Right lobe of liver (tissue), 6 donors: ENCODE results near the gene PRKCA. TPM values are rescaled to one million over a fixed set of nuclear protein-coding genes. Genes with fewer than 3 reads are reported as not detected.
"Not testable (repeated sequence)": the region's sequence is repeated elsewhere in the genome, so short reads cannot be mapped to it uniquely, and the experiment has no call there.

Source experiments
- ATAC-seq, 4 donors: fragments of 200-7000 bp; cut with Tn5 transposase; one replicate each; pipeline ENCODE4 v1.9.1; 2020; ENCODE audit warnings: mild to moderate bottlenecking in 4 of 4, moderate library complexity in 4 of 4
- DNase-seq, 3 donors: peaks; one replicate each; pipeline ENCODE4 v3.0.0-alpha.2; 2020
- H3K27ac ChIP-seq, 3 donors: fragments of 200-600 bp; one replicate each; pipeline ENCODE4 v1.8.0; 2022
- H3K27me3 ChIP-seq, 2 donors: fragments of 200-600 bp; one replicate each; pipeline ENCODE4 v1.8.0; 2022
- H3K36me3 ChIP-seq, 4 donors: fragments of 200-600 bp; sonication (generic) in 1 of 4; one replicate each; pipeline versions ENCODE4 v1.5.1 to v1.8.0; 2017 to 2022; ENCODE audit warnings: control low read depth in 1 of 4
- H3K4me1 ChIP-seq, 4 donors: fragments of 200-600 bp; sonication (generic) in 1 of 4; one replicate each; pipeline versions ENCODE4 v1.5.1 to v1.8.0; 2017 to 2022; ENCODE audit warnings: control low read depth in 1 of 4
- H3K4me3 ChIP-seq, 3 donors: fragments of 200-600 bp; one replicate each; pipeline ENCODE4 v1.8.0; 2022
- H3K9me3 ChIP-seq, 4 donors: fragments of 200-600 bp; sonication (generic) in 1 of 4; one replicate each; pipeline versions ENCODE4 v1.5.1 to v1.8.0; 2017 to 2022; ENCODE audit warnings: control low read depth in 1 of 4
- POLR2A ChIP-seq: fragments of 450-650 bp; IDR thresholded peaks from one replicate; pipeline ENCODE4 v1.6.1; 2017; ENCODE audit warnings: antibody characterized with exemption, mild to moderate bottlenecking
- WGBS: methylation state at CpG from one replicate; pipeline ENCODE4 v1.1.6; 2018; ENCODE audit warnings: low coverage, low lambda C conversion rate; ENCODE audit not compliant: insufficient coverage; ENCODE audit errors: missing lambda C conversion rate; 5-methylcytosine and 5-hydroxymethylcytosine counted together
- intact Hi-C, 2 donors: fragments of 100-400 bp; cut with DNase I; formaldehyde crosslinking; loops; one replicate each; pipeline versions ENCODE4 v1.11.2 to v1.14.1; 2022
- long read RNA-seq: library from polyadenylated mRNA; unstranded; transcript quantifications from one replicate; pipeline ENCODE4 v2.0.0, GENCODE V29; 2019
- total RNA-seq, 6 experiments: library from RNA; depleted of rRNA in 2 of 6; stranded (reverse); fragments of >200 nt in 2 of 6; fragmentation: NEBNext Ultra II Directional in 3 of 6; extraction: Animal tissue kit (Norgen Biotek cat#: 25700) in 3 of 6; gene quantifications; one replicate each; pipeline versions ENCODE4 v1.1.0 to v1.2.4, GENCODE V29; 2016 to 2023
- TF ChIP-seq, protein P1 (sequence below), 4 donors: fragments of 200-600 bp in 3 of 4; fragments of 450-650 bp in 1 of 4; IDR thresholded peaks; one replicate each; pipeline versions ENCODE4 v1.5.1 to v1.8.0; 2016 to 2022; ENCODE audit warnings: antibody characterized with exemption in 4 of 4, mild to moderate bottlenecking in 2 of 4
- donor health status: DM: no; HTN: yes; CAD: no.
- donor health status: DM: no; HTN: no; CAD: no.
- donor health status: DM: no; HTN: no; CAD: no.
- donor health status: DM: no; HTN: yes; CAD: no.
- donor health status: DM: no; HTN: yes; CAD: no.

The PRKCA gene
- 10 to 100 TPM; 11.7 to 23.0 (median 18.7) TPM for total RNA-seq
- long read RNA-seq, partial matches to known transcripts, result 0 of 1 reads
- long read RNA-seq, other reads (novel, unspliced or antisense), result 1 of 1 reads

DNA sequence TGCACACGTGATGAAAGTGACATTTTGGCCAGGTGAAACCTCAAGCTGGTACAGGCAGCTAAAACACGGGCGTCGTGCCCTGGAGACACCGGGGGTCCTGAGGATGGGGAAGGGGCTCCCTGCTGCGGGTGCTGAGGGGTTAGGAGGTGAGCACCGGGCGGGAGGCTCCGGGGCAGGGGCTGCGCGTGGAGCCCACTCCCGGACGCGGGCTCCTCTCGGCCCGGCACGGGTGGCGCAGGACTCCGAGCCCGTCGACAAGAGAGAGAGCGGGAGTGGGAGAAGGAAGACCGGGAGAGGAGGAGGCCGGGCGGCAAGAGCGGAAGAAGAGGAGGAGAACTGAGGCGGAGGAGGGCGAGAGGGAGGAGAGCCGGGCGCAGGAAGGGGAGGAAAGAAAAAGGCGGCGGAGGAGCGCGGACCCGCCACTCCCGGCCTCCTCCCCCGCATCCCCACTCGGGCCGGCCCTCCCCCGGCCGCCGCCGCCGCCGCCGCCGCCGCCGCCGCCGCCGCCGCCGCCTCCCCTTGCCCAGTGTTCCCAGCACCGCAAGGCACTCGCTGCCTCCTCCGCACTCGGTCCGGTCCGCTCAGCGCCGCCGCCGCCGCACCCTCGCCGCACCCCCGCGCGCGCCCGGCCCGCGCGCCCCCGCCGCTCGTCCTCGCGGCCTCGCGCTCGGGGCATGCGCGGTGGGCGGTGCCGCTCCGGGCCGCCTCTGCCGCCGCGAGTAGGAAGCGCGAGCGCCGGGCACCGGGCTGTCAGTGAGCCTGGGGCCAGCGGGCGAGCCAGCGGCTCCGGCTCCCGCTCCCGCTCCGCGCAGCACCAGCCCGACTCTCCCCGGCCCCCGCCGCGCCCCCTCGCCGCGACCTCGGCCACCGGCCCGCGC lies at the start of gene PRKCA:
Gene PRKCA (plus strand): TSS at position 750 of the 878 bp plus-strand sequence.
- Histone ChIP-seq H3K27ac (peak within 1 kb of the TSS; percentile 75 to 80 (median 79)), H3K9me3 (no peaks in the 10 kb centered on the region), H3K36me3 (no peaks in the 10 kb centered on the region), H3K4me3 (peak within 1 kb of the TSS; percentile 79 to 91 (median 88)), H3K4me1 (peaks cover 0 to 20% (median 2%) of the 10 kb centered on the region in 4 donors), H3K27me3 (no peaks in the 10 kb centered on the region)
- DNase-seq (peak; percentile 84 to 87 (median 86)), ATAC-seq (peak; percentile 75 to 84 (median 80))
- WGBS, result 0% methylated on average over 27 of the region's 117 CpGs
- intact Hi-C loops, result no loop called here
- peak; percentile 90 for TF ChIP-seq POLR2A
- TF ChIP-seq, protein P1, sequence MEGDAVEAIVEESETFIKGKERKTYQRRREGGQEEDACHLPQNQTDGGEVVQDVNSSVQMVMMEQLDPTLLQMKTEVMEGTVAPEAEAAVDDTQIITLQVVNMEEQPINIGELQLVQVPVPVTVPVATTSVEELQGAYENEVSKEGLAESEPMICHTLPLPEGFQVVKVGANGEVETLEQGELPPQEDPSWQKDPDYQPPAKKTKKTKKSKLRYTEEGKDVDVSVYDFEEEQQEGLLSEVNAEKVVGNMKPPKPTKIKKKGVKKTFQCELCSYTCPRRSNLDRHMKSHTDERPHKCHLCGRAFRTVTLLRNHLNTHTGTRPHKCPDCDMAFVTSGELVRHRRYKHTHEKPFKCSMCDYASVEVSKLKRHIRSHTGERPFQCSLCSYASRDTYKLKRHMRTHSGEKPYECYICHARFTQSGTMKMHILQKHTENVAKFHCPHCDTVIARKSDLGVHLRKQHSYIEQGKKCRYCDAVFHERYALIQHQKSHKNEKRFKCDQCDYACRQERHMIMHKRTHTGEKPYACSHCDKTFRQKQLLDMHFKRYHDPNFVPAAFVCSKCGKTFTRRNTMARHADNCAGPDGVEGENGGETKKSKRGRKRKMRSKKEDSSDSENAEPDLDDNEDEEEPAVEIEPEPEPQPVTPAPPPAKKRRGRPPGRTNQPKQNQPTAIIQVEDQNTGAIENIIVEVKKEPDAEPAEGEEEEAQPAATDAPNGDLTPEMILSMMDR (IDR thresholded peaks at IDR 0.05), result no peak

DNA sequence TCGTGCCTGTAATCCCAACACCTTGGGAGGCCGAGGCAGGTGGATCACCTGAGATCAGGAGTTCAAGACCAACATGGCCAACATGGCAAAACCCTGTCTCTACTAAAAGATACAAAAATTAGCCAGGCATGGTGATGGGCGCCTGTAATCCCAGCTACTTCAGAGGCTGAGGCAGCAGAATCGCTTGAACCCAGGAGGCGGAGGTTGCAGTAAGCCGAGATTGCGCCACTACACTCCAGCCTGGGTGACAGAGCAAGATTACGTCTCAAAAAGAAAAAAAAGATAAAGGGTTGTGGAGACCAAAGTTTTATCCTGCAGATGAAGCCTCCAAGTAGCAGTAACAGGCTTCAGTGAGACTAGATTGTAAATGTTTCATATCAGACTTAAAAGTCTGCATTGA lies 49.0 kb upstream of the PRKCA start:
- intact Hi-C loops, H3K4me1 ChIP-seq, ATAC-seq, H3K27ac ChIP-seq, H3K36me3 ChIP-seq, H3K4me3 ChIP-seq, H3K27me3 ChIP-seq, H3K9me3 ChIP-seq, DNase-seq: not testable (repeated sequence)
- WGBS, result 67% methylated on average over 7 of the region's 8 CpGs

DNA sequence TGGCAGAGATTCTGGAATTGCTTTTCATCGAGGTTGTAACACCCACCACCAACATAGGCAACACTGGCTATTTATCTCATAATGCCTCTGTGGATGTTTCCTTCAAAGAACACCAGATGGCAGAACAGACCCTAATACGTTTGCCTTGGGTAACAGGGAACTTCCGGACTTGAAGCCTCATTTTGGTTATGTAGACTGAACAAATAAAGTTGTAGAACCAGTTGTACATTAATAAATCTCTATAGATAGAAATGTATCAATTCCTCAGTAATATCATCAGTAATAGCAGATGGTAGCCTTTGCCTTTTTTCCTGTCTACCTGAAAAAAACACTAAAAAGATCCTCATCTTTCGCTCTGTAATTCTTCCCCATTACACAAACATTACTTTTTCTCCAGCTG lies 47.3 kb upstream of the PRKCA start:
- no peak for TF ChIP-seq POLR2A
- TF ChIP-seq, protein P1 (IDR thresholded peaks at IDR 0.05), result peak; percentile 72 to 92 (median 78)
- intact Hi-C loops, result no loop called here
- Histone ChIP-seq H3K27me3 (no peaks in the 10 kb centered on the region), H3K4me3 (no peak overlapping the region), H3K36me3 (no peaks in the 10 kb centered on the region), H3K9me3 (no peaks in the 10 kb centered on the region), H3K4me1 (no peaks in the 10 kb centered on the region), H3K27ac (no peak overlapping the region)
- peak; percentile 92 to 99 (median 94) for ATAC-seq
- WGBS, result 25% methylated on average over 4 of the region's 4 CpGs
- DNase-seq, result no peak

DNA sequence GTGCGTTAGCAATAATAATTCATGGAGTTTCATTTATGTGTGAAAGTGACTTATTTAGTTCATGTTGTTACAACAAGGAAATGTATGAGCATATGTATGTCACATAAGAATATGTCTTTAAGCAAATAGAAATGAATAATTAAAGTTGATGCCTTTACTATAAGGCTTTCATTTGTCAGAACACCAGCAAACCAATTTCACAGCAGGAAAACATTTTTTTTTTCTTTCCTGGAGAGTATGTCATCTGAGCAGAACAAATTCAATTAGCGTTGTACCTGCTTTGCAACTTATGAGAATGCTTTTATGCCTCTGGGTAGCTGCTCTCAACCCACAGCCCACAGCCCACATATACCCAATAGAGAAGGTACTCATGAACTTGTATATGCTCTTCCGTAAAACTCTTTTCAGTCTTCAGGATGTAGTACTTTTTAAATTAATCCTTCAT lies 46.9 kb upstream of the PRKCA start:
- no peak overlapping the region for H3K27ac ChIP-seq
- intact Hi-C loops, result no loop called here
- no peak for TF ChIP-seq POLR2A
- TF ChIP-seq, protein P1 (IDR thresholded peaks at IDR 0.05), result no peak
- no peaks in the 10 kb centered on the region for H3K9me3 ChIP-seq
- ATAC-seq (no peak), DNase-seq (no peak)
- H3K27me3 ChIP-seq, result no peaks in the 10 kb centered on the region
- H3K4me1 ChIP-seq, result no peaks in the 10 kb centered on the region
- H3K36me3 ChIP-seq, result no peaks in the 10 kb centered on the region
- no peak overlapping the region for H3K4me3 ChIP-seq
- WGBS, result 59% methylated on average over 3 of the region's 3 CpGs

DNA sequence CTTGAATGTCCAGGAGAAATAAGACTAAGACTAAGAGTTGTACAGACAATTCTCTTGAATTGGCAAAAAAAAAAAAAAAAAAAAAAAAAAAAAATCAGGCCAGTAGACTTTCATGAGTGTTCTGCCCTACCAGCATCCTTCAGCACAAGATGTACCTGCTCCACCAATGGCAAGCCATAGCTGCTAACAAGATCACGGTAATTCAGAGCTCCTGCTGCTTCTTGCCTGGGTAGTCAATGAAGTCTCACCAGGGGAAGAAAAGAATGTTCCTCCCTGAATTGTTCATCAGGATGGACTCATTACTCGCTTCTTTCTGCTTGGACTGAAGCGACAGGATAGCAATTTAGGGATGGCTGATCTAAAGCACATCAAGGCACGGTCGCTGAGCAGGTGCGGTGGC lies 42.1 kb upstream of the PRKCA start:
- H3K36me3 ChIP-seq, result no peaks in the 10 kb centered on the region
- WGBS, result 83% methylated on average over 5 of the region's 6 CpGs
- DNase-seq (no peak), ATAC-seq (no peak)
- H3K9me3 ChIP-seq, result no peaks in the 10 kb centered on the region
- intact Hi-C loops, result loop anchor here in 1 of 2 donors (10.0 kb wide), 1 partner anchor 305 kb away; no protein-coding TSS in a partner anchor
- no peak overlapping the region for H3K27ac ChIP-seq
- TF ChIP-seq, protein P1 (IDR thresholded peaks at IDR 0.05), result no peak
- no peak for TF ChIP-seq POLR2A
- no peak overlapping the region for H3K4me3 ChIP-seq
- H3K27me3 ChIP-seq, result no peaks in the 10 kb centered on the region
- no peaks in the 10 kb centered on the region for H3K4me1 ChIP-seq
